ENCODE data around the gene ATP1A2.
"Not testable (repeated sequence)": the region's sequence is repeated elsewhere in the genome, so short reads cannot be mapped to it uniquely, and the experiment has no call there.

ATP1A2 gene

GRCh38 chr1:160101037-160101716 is 14.4 kb upstream of the ATP1A2 start:
- peak; percentile 39 for DNase-seq (ENCODE audit: low read depth)

GRCh38 chr1:160101717-160102522 is 13.6 kb upstream of the ATP1A2 start:
- DNase-seq (ENCODE audit: low read depth), result peak; percentile 21

GRCh38 chr1:160103658-160104408 is 11.7 kb upstream of the ATP1A2 start:
- no peak for DNase-seq (ENCODE audit: low read depth)

GRCh38 chr1:160104486-160104885 is 11.1 kb upstream of the ATP1A2 start:
- DNase-seq (ENCODE audit: low read depth), result no peak

- DNase-seq (ENCODE audit: low read depth), result no peak
These were observed 10.4 kb upstream of the ATP1A2 start for GRCh38 chr1:160105155-160105554.

GRCh38 chr1:160107512-160107911 is 8.0 kb upstream of the ATP1A2 start:
- DNase-seq (ENCODE audit: low read depth), result no peak

- peak; percentile 63 for DNase-seq (ENCODE audit: low read depth)
These were observed 6.5 kb upstream of the ATP1A2 start for GRCh38 chr1:160108888-160109662.

- no peak for DNase-seq (ENCODE audit: low read depth)
These were observed 5.9 kb upstream of the ATP1A2 start for GRCh38 chr1:160109686-160110085.

- DNase-seq (ENCODE audit: low read depth), result not testable (repeated sequence)
These were observed 4.1 kb upstream of the ATP1A2 start for GRCh38 chr1:160111462-160111861.

GRCh38 chr1:160112357-160112756 is 3.2 kb upstream of the ATP1A2 start:
- no peak for DNase-seq (ENCODE audit: low read depth)

- DNase-seq (ENCODE audit: low read depth), result no peak
These were observed 2.2 kb upstream of the ATP1A2 start for GRCh38 chr1:160113407-160113806.

GRCh38 chr1:160114085-160114484 is 1.5 kb upstream of the ATP1A2 start:
- DNase-seq (ENCODE audit: low read depth), result no peak

- peak; percentile 30 for DNase-seq (ENCODE audit: low read depth)
These were observed 956 bp downstream of the ATP1A2 start for GRCh38 chr1:160116283-160117147.

- DNase-seq (ENCODE audit: low read depth), result no peak
These were observed 1.7 kb downstream of the ATP1A2 start for GRCh38 chr1:160117300-160117699.

GRCh38 chr1:160117709-160118183 is 2.2 kb downstream of the ATP1A2 start:
- DNase-seq (ENCODE audit: low read depth), result no peak

- no peak for DNase-seq (ENCODE audit: low read depth)
These were observed 3.4 kb downstream of the ATP1A2 start for GRCh38 chr1:160118928-160119327.

GRCh38 chr1:160120797-160121196 is 5.2 kb downstream of the ATP1A2 start:
- no peak for DNase-seq (ENCODE audit: low read depth)

- no peak for DNase-seq (ENCODE audit: low read depth)
These were observed 5.8 kb downstream of the ATP1A2 start for GRCh38 chr1:160121388-160121787.

GRCh38 chr1:160122978-160123495 is 7.5 kb downstream of the ATP1A2 start:
- DNase-seq (ENCODE audit: low read depth), result no peak

GRCh38 chr1:160123726-160124125 is 8.2 kb downstream of the ATP1A2 start:
- DNase-seq (ENCODE audit: low read depth), result no peak

Measured in iris pigment epithelial cell (primary cell).